ENCODE measurements around the gene TNNC2. TPM values are rescaled to one million over a fixed set of nuclear protein-coding genes. Genes with fewer than 3 reads are reported as not detected.

TNNC2 gene
- total and polyA plus RNA-seq, 9 of the 15 experiments (the other 6 are each of a cell fraction or from before 2014, with no cell fraction given) = not detected

DNA sequence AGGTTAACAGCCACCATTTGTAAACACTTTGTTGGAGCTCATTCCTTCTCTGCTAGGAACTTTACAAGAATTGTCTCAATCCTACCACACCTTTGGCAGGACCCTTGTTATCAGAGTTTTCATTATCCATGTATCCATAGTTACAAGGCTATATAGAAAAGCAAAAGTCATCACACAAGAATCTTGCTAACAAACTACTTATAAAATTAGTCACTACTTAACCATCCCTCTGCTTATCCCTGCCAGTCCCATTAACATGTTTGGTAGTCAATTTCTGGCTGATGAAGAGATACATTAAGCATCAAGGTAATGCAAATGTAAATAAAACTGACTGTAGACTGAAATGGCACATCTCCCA, 40.7 kb upstream of the TNNC2 start (continued):
- TF ChIP-seq, protein P1, sequence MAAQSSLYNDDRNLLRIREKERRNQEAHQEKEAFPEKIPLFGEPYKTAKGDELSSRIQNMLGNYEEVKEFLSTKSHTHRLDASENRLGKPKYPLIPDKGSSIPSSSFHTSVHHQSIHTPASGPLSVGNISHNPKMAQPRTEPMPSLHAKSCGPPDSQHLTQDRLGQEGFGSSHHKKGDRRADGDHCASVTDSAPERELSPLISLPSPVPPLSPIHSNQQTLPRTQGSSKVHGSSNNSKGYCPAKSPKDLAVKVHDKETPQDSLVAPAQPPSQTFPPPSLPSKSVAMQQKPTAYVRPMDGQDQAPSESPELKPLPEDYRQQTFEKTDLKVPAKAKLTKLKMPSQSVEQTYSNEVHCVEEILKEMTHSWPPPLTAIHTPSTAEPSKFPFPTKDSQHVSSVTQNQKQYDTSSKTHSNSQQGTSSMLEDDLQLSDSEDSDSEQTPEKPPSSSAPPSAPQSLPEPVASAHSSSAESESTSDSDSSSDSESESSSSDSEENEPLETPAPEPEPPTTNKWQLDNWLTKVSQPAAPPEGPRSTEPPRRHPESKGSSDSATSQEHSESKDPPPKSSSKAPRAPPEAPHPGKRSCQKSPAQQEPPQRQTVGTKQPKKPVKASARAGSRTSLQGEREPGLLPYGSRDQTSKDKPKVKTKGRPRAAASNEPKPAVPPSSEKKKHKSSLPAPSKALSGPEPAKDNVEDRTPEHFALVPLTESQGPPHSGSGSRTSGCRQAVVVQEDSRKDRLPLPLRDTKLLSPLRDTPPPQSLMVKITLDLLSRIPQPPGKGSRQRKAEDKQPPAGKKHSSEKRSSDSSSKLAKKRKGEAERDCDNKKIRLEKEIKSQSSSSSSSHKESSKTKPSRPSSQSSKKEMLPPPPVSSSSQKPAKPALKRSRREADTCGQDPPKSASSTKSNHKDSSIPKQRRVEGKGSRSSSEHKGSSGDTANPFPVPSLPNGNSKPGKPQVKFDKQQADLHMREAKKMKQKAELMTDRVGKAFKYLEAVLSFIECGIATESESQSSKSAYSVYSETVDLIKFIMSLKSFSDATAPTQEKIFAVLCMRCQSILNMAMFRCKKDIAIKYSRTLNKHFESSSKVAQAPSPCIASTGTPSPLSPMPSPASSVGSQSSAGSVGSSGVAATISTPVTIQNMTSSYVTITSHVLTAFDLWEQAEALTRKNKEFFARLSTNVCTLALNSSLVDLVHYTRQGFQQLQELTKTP (IDR thresholded peaks at IDR 0.05; ENCODE audit: low read depth in 1 of 2, partially characterized antibody in 2 of 2) = no peak
- TF ChIP-seq CXXC5 (CRISPR knock-in tag; IDR thresholded peaks at IDR 0.05) = no peak
- TF ChIP-seq CREM (IDR thresholded peaks at IDR 0.05; ENCODE audit: low read depth) = no peak

DNA sequence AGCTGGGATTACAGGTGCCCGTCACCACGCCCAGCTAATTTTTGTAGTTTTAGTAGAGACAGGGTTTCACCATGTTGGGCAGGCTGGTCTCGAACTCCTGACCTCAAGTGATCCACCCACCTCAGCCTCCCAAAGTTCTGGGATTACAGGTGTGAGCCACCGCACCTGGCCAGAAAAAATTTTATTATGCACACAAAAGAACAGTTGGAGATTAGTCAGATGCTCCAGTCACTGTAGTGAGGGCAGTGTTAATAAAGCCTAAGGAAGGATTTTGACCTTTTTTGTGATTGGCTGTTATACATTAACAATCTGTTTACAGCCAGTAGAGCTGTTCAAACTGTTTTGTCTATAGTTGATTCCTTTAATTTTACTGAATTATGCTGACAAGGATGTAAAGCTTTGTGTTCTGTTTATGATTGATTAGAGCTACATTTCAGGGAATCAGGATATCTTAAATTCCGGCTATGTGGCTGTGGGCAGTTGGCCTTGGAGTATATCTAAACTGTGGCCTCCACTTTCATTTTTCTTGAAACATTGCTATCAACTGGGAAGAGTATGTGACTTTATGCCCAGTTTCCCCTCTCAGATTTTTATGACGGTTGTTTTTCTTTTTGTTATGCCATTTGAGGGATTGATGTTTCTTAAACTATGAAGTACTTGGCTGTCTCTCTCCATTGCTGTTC, 40.2 kb upstream of the TNNC2 start:
- Histone ChIP-seq H3K36me3 (ENCODE audit: control insufficient read depth, insufficient read depth, low read length) (no peaks in the 10 kb centered on the region), H3K9ac (ENCODE audit: insufficient read depth in 1 of 2, low read depth in 2 of 2, low read length in 2 of 2) (no peak overlapping the region), H3K4me3 (no peak overlapping the region), H3K4me1 (replicated peaks in 1 of 2; ENCODE audit: control insufficient read depth in 2 of 2, insufficient read depth in 2 of 2, low read length in 2 of 2) (no peaks in the 10 kb centered on the region), H3K4me2 (ENCODE audit: insufficient read depth, low read length) (no peak overlapping the region), H3K9me1 (ENCODE audit: control insufficient read depth, insufficient read depth, low read length) (no peaks in the 10 kb centered on the region), H4K20me1 (replicated peaks; ENCODE audit: control insufficient read depth, insufficient read depth, low read length) (no peaks in the 10 kb centered on the region), H2AFZ (ENCODE audit: low read depth, low read length) (no peak overlapping the region), H3K27ac (ENCODE audit: extremely low read depth, low read depth, low read length) (no peak overlapping the region), H3K79me2 (ENCODE audit: control insufficient read depth, insufficient read depth, low read length) (no peaks in the 10 kb centered on the region), H3K27me3 (ENCODE audit: control insufficient read depth in 2 of 2, insufficient read depth in 2 of 2, low read length in 2 of 2) (no peaks in the 10 kb centered on the region), H3K9me3 (replicated peaks; ENCODE audit: control insufficient read depth, insufficient read depth, low read depth, low read length) (no peaks in the 10 kb centered on the region)
- no peak for TF ChIP-seq ZNF217 (CRISPR knock-in tag; IDR thresholded peaks at IDR 0.05)
- peak; percentile 49; the same call in 1 of the 2 replicates for TF ChIP-seq ZNF316 (IDR thresholded peaks at IDR 0.05)
- no peak for TF ChIP-seq POLR2AphosphoS2 (IDR thresholded peaks at IDR 0.05; ENCODE audit: low read length)
- 76% methylated on average over 6 of the region's 6 CpGs for WGBS (ENCODE audit: insufficient coverage, low coverage, missing lambda C conversion rate)
- no peak for ATAC-seq
- intact Hi-C loops (cut with micrococcal nuclease) (no loop called here), in situ Hi-C loops (cut with MboI) (no loop called here)
- no peak for DNase-seq (ENCODE audit: extremely low read depth in 1 of 4, low spot score in 3 of 4)
- FAIRE-seq = no peak
- BruUV-seq (replicated peaks) = no TSS peak
- POLR2A ChIA-PET = interaction anchor here (0.6 to 1.5 kb wide), 4 partner anchors 11 to 105 kb away, joined by 3 read pairs; partner anchors contain the start of gene ZSWIM1
- CTCF ChIA-PET (ENCODE audit: low intra/inter-chr PET ratio) = no interaction called here

All from K562 (cell line).